Uterus (tissue), 4 donors: Measurements from ENCODE around the gene SERPINE3. TPM values are rescaled to one million over a fixed set of nuclear protein-coding genes. Genes with fewer than 3 reads are reported as not detected.

Source experiments
- DNase-seq, 2 donors: peaks; one replicate each; pipeline ENCODE4 v3.0.0-alpha.2; 2019 to 2020
- H3K27ac ChIP-seq, 2 donors: fragments of 200-600 bp; sonication (generic); 1 replicate in 1 of 2; 2 replicates in 1 of 2; pipeline ENCODE4 v1.5.1; 2016 to 2018
- H3K27me3 ChIP-seq, 2 donors: fragments of 200-600 bp; sonication (generic); one replicate each; pipeline ENCODE4 v1.5.1; 2018 to 2019; ENCODE audit warnings: control low read depth in 1 of 2
- H3K36me3 ChIP-seq, 2 donors: fragments of 200-600 bp; sonication (generic); one replicate each; pipeline ENCODE4 v1.5.1; 2019; ENCODE audit warnings: control low read depth in 1 of 2
- H3K4me1 ChIP-seq, 2 donors: fragments of 200-600 bp; sonication (generic); one replicate each; pipeline ENCODE4 v1.5.1; 2018 to 2019; ENCODE audit warnings: control low read depth in 1 of 2
- H3K4me3 ChIP-seq, 2 donors: fragments of 200-600 bp; sonication (generic); 1 replicate in 1 of 2; 2 replicates in 1 of 2; pipeline ENCODE4 v1.5.1; 2018 to 2019; ENCODE audit warnings: mild to moderate bottlenecking in 1 of 2
- H3K9me3 ChIP-seq, 2 donors: fragments of 200-600 bp; sonication (generic); one replicate each; pipeline ENCODE4 v1.5.1; 2019; ENCODE audit warnings: control low read depth in 1 of 2
- POLR2A ChIP-seq, 2 donors: fragments of 450-650 bp; IDR thresholded peaks; one replicate each; pipeline ENCODE4 v1.6.1; 2016; ENCODE audit warnings: antibody characterized with exemption in 2 of 2, mild to moderate bottlenecking in 1 of 2, moderate library complexity in 1 of 2
- intact Hi-C: fragments of 100-400 bp; cut with DNase I; formaldehyde crosslinking; loops from one replicate; pipeline ENCODE4 v1.15.1; 2023; ENCODE audit warnings: low total_unique reads
- total RNA-seq, 4 donors: library from RNA; depleted of rRNA in 3 of 4; stranded (reverse); fragments of >200 nt in 3 of 4; gene quantifications; one replicate each; pipeline versions ENCODE4 v1.1.0 to v1.2.4, GENCODE V29; 2014 to 2023
- TF ChIP-seq, protein P1 (sequence below), 4 experiments: fragments of 200-600 bp in 2 of 4; fragments of 450-650 bp in 2 of 4; sonication (generic) in 2 of 4; IDR thresholded peaks; one replicate each; pipeline ENCODE4 v1.5.1; 2016 to 2019; ENCODE audit warnings: antibody characterized with exemption in 4 of 4, mild to moderate bottlenecking in 2 of 4, moderate library complexity in 1 of 4
- donor health status: DM: yes; HTN: yes; CAD: no.

SERPINE3 gene
- total RNA-seq, 4 donors from 2014 or later = 0.14 TPM; not detected in 3

DNA sequence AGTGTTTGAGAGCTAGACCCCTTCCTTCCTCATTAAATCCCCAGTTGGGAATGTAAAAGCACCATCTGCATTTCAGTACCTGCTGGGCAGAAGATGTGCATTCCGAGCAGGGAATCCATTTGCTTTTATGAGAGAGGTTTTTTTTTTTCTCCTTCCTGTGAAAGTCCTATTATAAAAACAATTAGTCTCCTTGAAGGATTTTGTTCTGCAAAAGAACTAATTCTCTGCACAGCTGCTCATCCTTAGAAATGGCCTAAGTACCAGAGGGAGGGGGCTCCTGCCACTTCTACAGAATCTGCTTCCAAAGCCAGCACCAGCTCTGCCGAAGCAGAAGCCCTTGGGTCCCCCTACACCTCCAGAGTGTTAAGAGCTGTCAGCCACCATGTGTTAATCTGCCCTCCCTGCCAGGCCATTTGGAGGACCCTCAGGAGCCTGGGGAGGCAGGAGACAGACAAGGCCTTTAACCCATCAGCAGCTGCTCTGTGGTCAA is 36.4 kb upstream of the SERPINE3 start:
- no peak overlapping the region for H3K27ac ChIP-seq

DNA sequence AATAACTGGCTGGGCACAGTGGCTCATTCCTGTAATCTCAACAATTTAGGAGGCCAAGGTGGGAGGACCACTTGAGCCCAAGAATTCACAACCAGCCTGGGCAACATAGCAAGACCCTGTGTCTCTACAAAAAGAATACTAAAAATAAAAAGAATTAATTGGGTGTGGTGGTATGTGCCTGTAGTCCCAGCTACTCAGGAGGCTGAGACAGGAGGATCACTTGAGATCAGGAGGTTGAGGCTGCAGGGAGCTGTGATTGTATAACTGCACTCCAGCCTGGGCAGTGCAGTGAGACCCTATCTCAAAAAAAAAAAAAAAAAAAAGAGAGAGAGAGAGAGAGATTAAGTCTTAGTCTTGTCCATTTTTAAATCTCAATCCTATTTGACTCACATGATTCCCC is 35.6 kb upstream of the SERPINE3 start:
- Histone ChIP-seq H3K4me1 (no peaks in the 10 kb centered on the region), H3K27ac (no peak overlapping the region), H3K36me3 (no peaks in the 10 kb centered on the region), H3K4me3 (no peak overlapping the region), H3K9me3 (no peaks in the 10 kb centered on the region), H3K27me3 (no peaks in the 10 kb centered on the region)
- intact Hi-C loops = no loop called here
- TF ChIP-seq, protein P1, sequence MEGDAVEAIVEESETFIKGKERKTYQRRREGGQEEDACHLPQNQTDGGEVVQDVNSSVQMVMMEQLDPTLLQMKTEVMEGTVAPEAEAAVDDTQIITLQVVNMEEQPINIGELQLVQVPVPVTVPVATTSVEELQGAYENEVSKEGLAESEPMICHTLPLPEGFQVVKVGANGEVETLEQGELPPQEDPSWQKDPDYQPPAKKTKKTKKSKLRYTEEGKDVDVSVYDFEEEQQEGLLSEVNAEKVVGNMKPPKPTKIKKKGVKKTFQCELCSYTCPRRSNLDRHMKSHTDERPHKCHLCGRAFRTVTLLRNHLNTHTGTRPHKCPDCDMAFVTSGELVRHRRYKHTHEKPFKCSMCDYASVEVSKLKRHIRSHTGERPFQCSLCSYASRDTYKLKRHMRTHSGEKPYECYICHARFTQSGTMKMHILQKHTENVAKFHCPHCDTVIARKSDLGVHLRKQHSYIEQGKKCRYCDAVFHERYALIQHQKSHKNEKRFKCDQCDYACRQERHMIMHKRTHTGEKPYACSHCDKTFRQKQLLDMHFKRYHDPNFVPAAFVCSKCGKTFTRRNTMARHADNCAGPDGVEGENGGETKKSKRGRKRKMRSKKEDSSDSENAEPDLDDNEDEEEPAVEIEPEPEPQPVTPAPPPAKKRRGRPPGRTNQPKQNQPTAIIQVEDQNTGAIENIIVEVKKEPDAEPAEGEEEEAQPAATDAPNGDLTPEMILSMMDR (IDR thresholded peaks at IDR 0.05) = no peak
- TF ChIP-seq POLR2A (IDR thresholded peaks at IDR 0.05) = no peak
- DNase-seq = no peak

More for the DNA sequence above, 36.4 kb upstream of the SERPINE3 start:
- TF ChIP-seq POLR2A (IDR thresholded peaks at IDR 0.05) = no peak
- intact Hi-C loops = no loop called here
- no peaks in the 10 kb centered on the region for H3K4me1 ChIP-seq
- H3K9me3 ChIP-seq = no peaks in the 10 kb centered on the region
- no peak for DNase-seq
- no peaks in the 10 kb centered on the region for H3K36me3 ChIP-seq
- no peak overlapping the region for H3K4me3 ChIP-seq
- H3K27me3 ChIP-seq = no peaks in the 10 kb centered on the region

DNA sequence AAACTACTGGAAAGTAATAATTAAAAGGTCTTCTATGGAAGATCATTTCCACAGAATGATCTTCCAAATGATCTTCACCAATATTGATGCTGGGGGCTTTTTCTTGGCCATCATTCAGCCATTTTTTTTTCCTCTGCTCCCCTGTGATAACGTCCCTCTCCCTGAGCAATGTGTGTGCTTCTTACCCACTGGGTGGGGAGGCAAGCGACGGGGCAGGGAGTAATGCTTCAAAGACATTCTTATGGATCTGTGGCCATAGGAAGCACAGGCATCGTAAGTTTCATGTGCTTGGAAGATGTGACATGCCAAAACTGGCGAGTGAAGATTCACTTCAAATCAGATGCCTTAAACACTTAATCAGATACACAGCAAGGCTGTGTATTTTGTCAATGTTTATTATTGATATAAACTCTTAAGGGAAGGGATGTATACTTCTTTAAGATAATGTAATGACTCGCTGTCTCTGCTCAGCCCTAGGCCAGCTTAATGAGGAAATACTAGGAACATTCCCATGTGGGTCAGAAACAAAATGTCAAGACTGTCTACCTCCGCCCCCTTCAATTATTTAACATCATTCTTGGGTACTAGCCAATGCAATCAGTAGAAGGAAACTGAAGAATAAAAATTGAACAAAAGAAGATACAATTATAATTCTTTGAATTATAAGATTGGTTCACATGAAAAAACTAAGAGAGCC is 34.1 kb upstream of the SERPINE3 start:
- H3K4me3 ChIP-seq = no peak overlapping the region
- no peak for DNase-seq
- no peaks in the 10 kb centered on the region for H3K9me3 ChIP-seq
- intact Hi-C loops = no loop called here
- H3K27ac ChIP-seq = no peak overlapping the region
- no peaks in the 10 kb centered on the region for H3K4me1 ChIP-seq
- TF ChIP-seq, protein P1 (IDR thresholded peaks at IDR 0.05) = no peak
- no peak for TF ChIP-seq POLR2A (IDR thresholded peaks at IDR 0.05)
- no peaks in the 10 kb centered on the region for H3K36me3 ChIP-seq
- no peaks in the 10 kb centered on the region for H3K27me3 ChIP-seq

DNA sequence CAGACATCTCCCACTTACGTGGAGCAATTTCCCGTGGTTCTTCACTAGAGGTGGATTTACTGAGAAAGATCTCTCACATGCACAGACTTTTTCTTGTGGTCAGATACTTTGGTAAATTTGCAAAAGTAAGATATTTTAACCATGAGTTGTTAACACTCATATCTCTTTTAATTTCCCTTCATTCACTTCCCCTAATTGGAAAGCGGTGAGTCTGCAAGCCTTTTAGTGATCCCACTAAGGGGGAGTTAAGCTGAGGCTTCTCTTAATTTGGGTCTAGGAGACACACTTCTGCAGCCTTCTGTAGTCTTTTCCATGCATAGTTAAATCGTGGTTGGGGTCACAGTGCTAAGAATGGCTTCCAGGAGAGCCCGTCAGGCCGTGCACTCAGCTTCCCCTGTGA is 30.7 kb upstream of the SERPINE3 start:
- no peak for TF ChIP-seq POLR2A (IDR thresholded peaks at IDR 0.05)
- TF ChIP-seq, protein P1 (IDR thresholded peaks at IDR 0.05) = no peak
- intact Hi-C loops = no loop called here
- DNase-seq = no peak

DNA sequence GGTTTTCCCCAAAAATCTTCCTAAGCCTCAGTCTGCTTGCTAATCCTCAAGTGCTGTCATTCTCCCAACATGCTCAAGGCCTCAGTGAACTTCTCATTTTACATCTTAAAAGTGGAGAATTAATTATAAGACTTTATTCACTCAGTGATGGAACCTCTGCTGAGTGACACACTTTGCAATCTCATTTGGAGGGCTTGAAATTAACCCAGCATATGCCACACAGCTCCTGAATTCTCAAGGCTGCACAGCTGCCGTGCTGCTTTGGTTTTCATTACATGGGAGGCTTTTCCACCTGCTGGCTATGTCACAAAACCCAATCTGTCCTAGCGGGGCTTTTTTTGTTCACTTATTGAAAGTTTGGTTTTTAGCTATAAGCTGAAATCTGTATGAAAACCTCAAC is 28.3 kb upstream of the SERPINE3 start:
- Histone ChIP-seq H3K4me3 (no peak overlapping the region), H3K27me3 (no peaks in the 10 kb centered on the region), H3K4me1 (no peaks in the 10 kb centered on the region), H3K36me3 (no peaks in the 10 kb centered on the region), H3K27ac (no peak overlapping the region), H3K9me3 (no peaks in the 10 kb centered on the region)
- no peak for TF ChIP-seq POLR2A (IDR thresholded peaks at IDR 0.05)
- TF ChIP-seq, protein P1 (IDR thresholded peaks at IDR 0.05) = no peak
- DNase-seq = no peak
- intact Hi-C loops = no loop called here

More for the DNA sequence above, 30.7 kb upstream of the SERPINE3 start:
- no peak overlapping the region for H3K27ac ChIP-seq
- H3K4me3 ChIP-seq = no peak overlapping the region
- no peaks in the 10 kb centered on the region for H3K9me3 ChIP-seq
- H3K4me1 ChIP-seq = no peaks in the 10 kb centered on the region
- no peaks in the 10 kb centered on the region for H3K27me3 ChIP-seq
- H3K36me3 ChIP-seq = no peaks in the 10 kb centered on the region
